K562 (cell line): Measurements from ENCODE around the gene HOXA7. TPM values are rescaled to one million over a fixed set of nuclear protein-coding genes. Genes with fewer than 3 reads are reported as not detected.

Experiments
- GTF2A2 ChIP-seq: IDR thresholded peaks from 2 replicates; pipeline ENCODE4 v1.6.1; 2016; ENCODE audit warnings: mild to moderate bottlenecking, missing genetic modification characterization, missing compliant biosample characterization
- MLX ChIP-seq, 2 experiments: fragments of 450-650 bp in 1 of 2; sonication (generic) in 1 of 2; formaldehyde crosslinking; conservative IDR thresholded peaks; 2 replicates each; pipeline versions ENCODE4 v1.4.0 to v1.8.1; 2020 to 2022; ENCODE audit warnings: mild to moderate bottlenecking in 1 of 2, missing genetic modification reagents in 1 of 2
- PTBP1 ChIP-seq: fragments of 200-400 bp; formaldehyde crosslinking; IDR thresholded peaks from 2 replicates; pipeline ENCODE4 v1.6.1; 2017; ENCODE audit warnings: low read depth, low read length
- PTTG1 ChIP-seq: fragments of 450-650 bp; IDR thresholded peaks from 2 replicates; pipeline ENCODE4 v1.6.1; 2016; ENCODE audit warnings: low read depth, mild to moderate bottlenecking, missing genetic modification characterization, missing compliant biosample characterization
- YBX1 ChIP-seq: fragments of 450-650 bp; IDR thresholded peaks from 2 replicates; pipeline ENCODE4 v1.7.1; 2016; ENCODE audit warnings: mild to moderate bottlenecking
- ZFPM2 ChIP-seq: fragments of 250-450 bp; sonication (Bioruptor Pico); IDR thresholded peaks from 2 replicates; pipeline ENCODE4 v1.5.1; 2022; ENCODE audit warnings: mild to moderate bottlenecking
- polyA plus RNA-seq, 8 experiments: library from polyadenylated mRNA; depleted of rRNA in 4 of 8; stranded (reverse) in 5 of 8; unstranded in 3 of 8; fragments of >200 nt; fragmentation: Nextera tagmentation in 2 of 8; fragmentation: Illumina TruSeq in 1 of 8; extraction: Ambion mirVana in 2 of 8; extraction: Trizol in 1 of 8; gene quantifications; 2 replicates each; pipeline versions ENCODE4 v1.2.1 to v1.2.3, GENCODE V29; 2011 to 2014; ENCODE audit warnings: inconsistent platforms in 1 of 8, missing spikeins in 1 of 8
- total RNA-seq, 7 experiments: library from RNA; depleted of rRNA in 6 of 7; stranded (reverse); fragments of >200 nt in 6 of 7; fragmentation: Illumina TruSeq in 2 of 7; extraction: Trizol in 2 of 7; gene quantifications; 2 replicates each; pipeline versions ENCODE4 v1.2.1 to v1.2.3, GENCODE V29; 2011 to 2021; ENCODE audit warnings: low replicate concordance in 1 of 7
- TF ChIP-seq, protein P1 (sequence below): IDR thresholded peaks from 2 replicates; pipeline ENCODE4 v1.6.1; 2011; ENCODE audit warnings: borderline replicate concordance, low read depth, mild to moderate bottlenecking, moderate library complexity, low read length; ENCODE audit not compliant: insufficient read depth, poor library complexity, severe bottlenecking

HOXA7 gene
- total and polyA plus RNA-seq, 9 of the 15 experiments (the other 6 are each of a cell fraction or from before 2014, with no cell fraction given) = not detected

DNA sequence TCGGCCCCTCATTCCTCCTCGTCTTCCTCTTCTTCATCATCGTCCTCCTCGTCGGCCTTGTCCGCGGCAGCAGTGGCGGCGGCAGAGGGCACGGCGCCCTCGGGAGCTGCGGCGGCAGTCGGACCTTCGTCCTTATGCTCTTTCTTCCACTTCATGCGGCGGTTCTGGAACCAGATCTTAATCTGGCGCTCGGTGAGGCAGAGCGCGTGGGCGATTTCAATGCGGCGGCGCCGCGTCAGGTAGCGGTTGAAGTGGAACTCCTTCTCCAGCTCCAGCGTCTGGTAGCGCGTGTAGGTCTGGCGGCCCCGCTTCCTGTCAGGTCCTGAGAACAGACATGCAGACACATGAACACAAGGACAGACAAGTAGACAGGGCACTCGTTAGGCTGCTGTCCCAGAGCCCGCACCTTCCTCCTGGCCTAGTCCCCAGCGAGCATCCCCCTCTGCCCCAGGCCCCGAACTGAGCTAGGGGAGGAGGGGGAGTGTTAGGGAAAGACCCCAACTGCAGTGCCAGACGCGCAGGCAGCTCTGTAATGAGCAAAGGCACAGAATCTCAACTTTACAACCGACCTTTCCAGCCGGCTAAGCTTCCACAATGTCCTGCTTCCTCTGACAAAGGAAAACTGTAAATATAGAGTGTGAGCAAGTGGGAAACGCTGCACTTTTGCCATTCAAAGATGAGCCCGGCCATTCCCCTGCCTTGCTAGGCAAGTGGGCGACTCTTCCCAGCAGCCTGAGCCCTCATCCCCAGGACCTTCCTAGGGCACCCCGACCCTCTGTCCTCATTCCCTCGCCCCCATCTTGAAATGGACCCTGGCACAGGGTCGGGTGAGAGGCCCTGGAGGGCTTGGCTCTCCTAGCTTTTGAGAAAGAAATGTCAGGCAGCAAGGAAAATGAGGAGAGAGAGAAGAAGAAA, 1.3 kb downstream of the HOXA7 start (continued):
- TF ChIP-seq, protein P1, sequence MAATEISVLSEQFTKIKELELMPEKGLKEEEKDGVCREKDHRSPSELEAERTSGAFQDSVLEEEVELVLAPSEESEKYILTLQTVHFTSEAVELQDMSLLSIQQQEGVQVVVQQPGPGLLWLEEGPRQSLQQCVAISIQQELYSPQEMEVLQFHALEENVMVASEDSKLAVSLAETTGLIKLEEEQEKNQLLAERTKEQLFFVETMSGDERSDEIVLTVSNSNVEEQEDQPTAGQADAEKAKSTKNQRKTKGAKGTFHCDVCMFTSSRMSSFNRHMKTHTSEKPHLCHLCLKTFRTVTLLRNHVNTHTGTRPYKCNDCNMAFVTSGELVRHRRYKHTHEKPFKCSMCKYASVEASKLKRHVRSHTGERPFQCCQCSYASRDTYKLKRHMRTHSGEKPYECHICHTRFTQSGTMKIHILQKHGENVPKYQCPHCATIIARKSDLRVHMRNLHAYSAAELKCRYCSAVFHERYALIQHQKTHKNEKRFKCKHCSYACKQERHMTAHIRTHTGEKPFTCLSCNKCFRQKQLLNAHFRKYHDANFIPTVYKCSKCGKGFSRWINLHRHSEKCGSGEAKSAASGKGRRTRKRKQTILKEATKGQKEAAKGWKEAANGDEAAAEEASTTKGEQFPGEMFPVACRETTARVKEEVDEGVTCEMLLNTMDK = no peak
- TF ChIP-seq GTF2A2 (tag) (no peak), PTBP1 (no peak), PTTG1 (tag) (no peak), MLX (CRISPR knock-in tag; conservative IDR thresholded peaks at IDR 0.05) (no peak), ZFPM2 (no peak), YBX1 (no peak)
